ENCODE measurements around the gene TLCD4. TPM values are rescaled to one million over a fixed set of nuclear protein-coding genes. Genes with fewer than 3 reads are reported as not detected.

The TLCD4 gene
- total RNA-seq (1.5 TPM), polyA plus RNA-seq (0.71 TPM)
- long read RNA-seq, donor 1: 0 reads
- long read RNA-seq, donor 2, full-length matches to known transcripts: 5 of 5 reads
- long read RNA-seq, donor 2, partial matches to known transcripts: 0 of 5 reads
- long read RNA-seq, donor 2, other reads (novel, unspliced or antisense): 0 of 5 reads
- long read RNA-seq, donor 3: 0 reads
- long read RNA-seq, donor 4: 0 reads
- long read RNA-seq, donor 5, full-length matches to known transcripts: 4 of 4 reads
- long read RNA-seq, donor 5, partial matches to known transcripts: 0 of 4 reads
- long read RNA-seq, donor 5, other reads (novel, unspliced or antisense): 0 of 4 reads
- long read RNA-seq, donor 6: 0 reads
- long read RNA-seq, donor 7: 0 reads
- long read RNA-seq, donor 8, full-length matches to known transcripts: 1 of 1 reads
- long read RNA-seq, donor 8, partial matches to known transcripts: 0 of 1 reads
- long read RNA-seq, donor 8, other reads (novel, unspliced or antisense): 0 of 1 reads
- long read RNA-seq, donor 9, full-length matches to known transcripts: 1 of 1 reads
- long read RNA-seq, donor 9, partial matches to known transcripts: 0 of 1 reads
- long read RNA-seq, donor 9, other reads (novel, unspliced or antisense): 0 of 1 reads
- long read RNA-seq, donor 10: 0 reads

GRCh38 chr1:95117207-95118066, at the start of gene TLCD4:
TSS of gene TLCD4 (plus strand) at chr1:95117355. CDS start at chr1:95143902, 26,547 bp downstream.
- H3K27me3 ChIP-seq (ENCODE audit: control insufficient read depth in 2 of 2, insufficient read depth in 1 of 2, low read length in 1 of 2): peaks cover 30 to 68% of the 10 kb centered on the region in 2 donors
- H3K36me3 ChIP-seq (ENCODE audit: control insufficient read depth in 2 of 2, insufficient read depth in 2 of 2, low read length in 1 of 2): no peaks in the 10 kb centered on the region
- peak within 1 kb of the TSS in 1 of 2 donors; percentile 40 for H3K27ac ChIP-seq (ENCODE audit: low read depth in 1 of 2, low read length in 1 of 2)
- peak within 1 kb of the TSS; percentile 29 to 58 for H3K4me3 ChIP-seq (ENCODE audit: low read length in 2 of 2)
- peaks cover 0 to 4% of the 10 kb centered on the region in 2 donors for H3K9me3 ChIP-seq (ENCODE audit: control insufficient read depth in 2 of 2, insufficient read depth in 1 of 2, low read length in 1 of 2)
- peaks cover 9 to 11% of the 10 kb centered on the region in 2 donors for H3K4me1 ChIP-seq (ENCODE audit: control insufficient read depth in 2 of 2, insufficient read depth in 2 of 2, low read length in 2 of 2)
- WGBS: under 1% methylated on average over 108 of the region's 108 CpGs
- peak in 3 of 9 donors; percentile 9 to 23 (median 12) for DNase-seq (ENCODE audit: low read depth in 6 of 9, low spot score in 9 of 9)

GRCh38 chr1:95067568-95067967, 49.6 kb upstream of the TLCD4 start:
- WGBS: 96% methylated on average over 5 of the region's 5 CpGs
- H3K27ac ChIP-seq (ENCODE audit: low read depth in 1 of 2, low read length in 1 of 2): no peak overlapping the region

GRCh38 chr1:95068956-95069709, 48.0 kb upstream of the TLCD4 start:
- H3K4me1 ChIP-seq (ENCODE audit: control insufficient read depth in 2 of 2, insufficient read depth in 2 of 2, low read length in 2 of 2): peaks cover 6% of the 10 kb centered on the region in 2 donors
- 96% methylated on average over 6 of the region's 6 CpGs for WGBS
- no peak for DNase-seq (ENCODE audit: low read depth in 6 of 9, low spot score in 9 of 9)
- H3K27ac ChIP-seq (ENCODE audit: low read depth in 1 of 2, low read length in 1 of 2): no peak overlapping the region
- peaks cover 0 to under 1% of the 10 kb centered on the region in 2 donors for H3K36me3 ChIP-seq (ENCODE audit: control insufficient read depth in 2 of 2, insufficient read depth in 2 of 2, low read length in 1 of 2)
- no peaks in the 10 kb centered on the region for H3K27me3 ChIP-seq (ENCODE audit: control insufficient read depth in 2 of 2, insufficient read depth in 1 of 2, low read length in 1 of 2)
- no peaks in the 10 kb centered on the region for H3K9me3 ChIP-seq (ENCODE audit: control insufficient read depth in 2 of 2, insufficient read depth in 1 of 2, low read length in 1 of 2)
- H3K4me3 ChIP-seq (ENCODE audit: low read length in 2 of 2): no peak overlapping the region

More at GRCh38 chr1:95067568-95067967, 49.6 kb upstream of the TLCD4 start:
- Histone ChIP-seq H3K36me3 (ENCODE audit: control insufficient read depth in 2 of 2, insufficient read depth in 2 of 2, low read length in 1 of 2) (peaks cover 0 to 3% of the 10 kb centered on the region in 2 donors), H3K4me3 (ENCODE audit: low read length in 2 of 2) (no peak overlapping the region), H3K4me1 (ENCODE audit: control insufficient read depth in 2 of 2, insufficient read depth in 2 of 2, low read length in 2 of 2) (peaks cover 0 to 3% of the 10 kb centered on the region in 2 donors), H3K27me3 (ENCODE audit: control insufficient read depth in 2 of 2, insufficient read depth in 1 of 2, low read length in 1 of 2) (no peaks in the 10 kb centered on the region), H3K9me3 (ENCODE audit: control insufficient read depth in 2 of 2, insufficient read depth in 1 of 2, low read length in 1 of 2) (no peaks in the 10 kb centered on the region)
- DNase-seq (ENCODE audit: low read depth in 6 of 9, low spot score in 9 of 9): no peak

- Histone ChIP-seq H3K4me3 (ENCODE audit: low read length in 2 of 2) (no peak overlapping the region), H3K9me3 (ENCODE audit: control insufficient read depth in 2 of 2, insufficient read depth in 1 of 2, low read length in 1 of 2) (no peaks in the 10 kb centered on the region), H3K4me1 (ENCODE audit: control insufficient read depth in 2 of 2, insufficient read depth in 2 of 2, low read length in 2 of 2) (peaks cover 6% of the 10 kb centered on the region in 2 donors), H3K27me3 (ENCODE audit: control insufficient read depth in 2 of 2, insufficient read depth in 1 of 2, low read length in 1 of 2) (no peaks in the 10 kb centered on the region), H3K27ac (ENCODE audit: low read depth in 1 of 2, low read length in 1 of 2) (no peak overlapping the region), H3K36me3 (ENCODE audit: control insufficient read depth in 2 of 2, insufficient read depth in 2 of 2, low read length in 1 of 2) (no peaks in the 10 kb centered on the region)
- WGBS: 97% methylated on average over 5 of the region's 5 CpGs
- no peak for DNase-seq (ENCODE audit: low read depth in 6 of 9, low spot score in 9 of 9)
Observed at GRCh38 chr1:95069710-95070093, 47.5 kb upstream of the TLCD4 start.

GRCh38 chr1:95071539-95071938, 45.6 kb upstream of the TLCD4 start:
- Histone ChIP-seq H3K4me3 (ENCODE audit: low read length in 2 of 2) (no peak overlapping the region), H3K27me3 (ENCODE audit: control insufficient read depth in 2 of 2, insufficient read depth in 1 of 2, low read length in 1 of 2) (peaks cover 0 to 2% of the 10 kb centered on the region in 2 donors), H3K36me3 (ENCODE audit: control insufficient read depth in 2 of 2, insufficient read depth in 2 of 2, low read length in 1 of 2) (no peaks in the 10 kb centered on the region), H3K9me3 (ENCODE audit: control insufficient read depth in 2 of 2, insufficient read depth in 1 of 2, low read length in 1 of 2) (no peaks in the 10 kb centered on the region), H3K4me1 (ENCODE audit: control insufficient read depth in 2 of 2, insufficient read depth in 2 of 2, low read length in 2 of 2) (peaks cover 6% of the 10 kb centered on the region in 2 donors), H3K27ac (ENCODE audit: low read depth in 1 of 2, low read length in 1 of 2) (no peak overlapping the region)
- no peak for DNase-seq (ENCODE audit: low read depth in 6 of 9, low spot score in 9 of 9)
- 91% methylated on average over 2 of the region's 2 CpGs for WGBS

GRCh38 chr1:95072117-95072516, 45.0 kb upstream of the TLCD4 start:
- Histone ChIP-seq H3K9me3 (ENCODE audit: control insufficient read depth in 2 of 2, insufficient read depth in 1 of 2, low read length in 1 of 2) (no peaks in the 10 kb centered on the region), H3K4me1 (ENCODE audit: control insufficient read depth in 2 of 2, insufficient read depth in 2 of 2, low read length in 2 of 2) (peaks cover 6% of the 10 kb centered on the region in 2 donors), H3K4me3 (ENCODE audit: low read length in 2 of 2) (peak overlapping the region; percentile 93 to 98), H3K27me3 (ENCODE audit: control insufficient read depth in 2 of 2, insufficient read depth in 1 of 2, low read length in 1 of 2) (peaks cover 0 to 2% of the 10 kb centered on the region in 2 donors), H3K36me3 (ENCODE audit: control insufficient read depth in 2 of 2, insufficient read depth in 2 of 2, low read length in 1 of 2) (no peaks in the 10 kb centered on the region), H3K27ac (ENCODE audit: low read depth in 1 of 2, low read length in 1 of 2) (no peak overlapping the region)
- 30% methylated on average over 7 of the region's 7 CpGs for WGBS
- DNase-seq (ENCODE audit: low read depth in 6 of 9, low spot score in 9 of 9): no peak

GRCh38 chr1:95072532-95073419, 44.4 kb upstream of the TLCD4 start, which contains the start of gene ALG14:
TSS of gene ALG14 (minus strand) at chr1:95072951. CDS start at chr1:95072898, 53 bp downstream.
- H3K4me1 ChIP-seq (ENCODE audit: control insufficient read depth in 2 of 2, insufficient read depth in 2 of 2, low read length in 2 of 2): peaks cover 6% of the 10 kb centered on the region in 2 donors

More at GRCh38 chr1:95072532-95073419, 44.4 kb upstream of the TLCD4 start, which contains the start of gene ALG14:
- H3K27me3 ChIP-seq (ENCODE audit: control insufficient read depth in 2 of 2, insufficient read depth in 1 of 2, low read length in 1 of 2): peaks cover 0 to 2% of the 10 kb centered on the region in 2 donors
- under 1% methylated on average over 53 of the region's 53 CpGs for WGBS
- peak within 1 kb of the TSS; percentile 93 to 98 for H3K4me3 ChIP-seq (ENCODE audit: low read length in 2 of 2)
- peak within 1 kb of the TSS; percentile 79 to 93 for H3K27ac ChIP-seq (ENCODE audit: low read depth in 1 of 2, low read length in 1 of 2)
- H3K36me3 ChIP-seq (ENCODE audit: control insufficient read depth in 2 of 2, insufficient read depth in 2 of 2, low read length in 1 of 2): no peaks in the 10 kb centered on the region
- H3K9me3 ChIP-seq (ENCODE audit: control insufficient read depth in 2 of 2, insufficient read depth in 1 of 2, low read length in 1 of 2): no peaks in the 10 kb centered on the region
- DNase-seq (ENCODE audit: low read depth in 6 of 9, low spot score in 9 of 9): peak; percentile 92 to 99 (median 96)

All from thymus (tissue), 14 donors.